NCI-H1092 (cell line): ENCODE results near the gene TTC7B.

ENCODE experiments used
- DNase-seq: peaks from one replicate; lab custom pipeline; 2025; lab: John Stamatoyannopoulos, UW

TTC7B gene

DNA sequence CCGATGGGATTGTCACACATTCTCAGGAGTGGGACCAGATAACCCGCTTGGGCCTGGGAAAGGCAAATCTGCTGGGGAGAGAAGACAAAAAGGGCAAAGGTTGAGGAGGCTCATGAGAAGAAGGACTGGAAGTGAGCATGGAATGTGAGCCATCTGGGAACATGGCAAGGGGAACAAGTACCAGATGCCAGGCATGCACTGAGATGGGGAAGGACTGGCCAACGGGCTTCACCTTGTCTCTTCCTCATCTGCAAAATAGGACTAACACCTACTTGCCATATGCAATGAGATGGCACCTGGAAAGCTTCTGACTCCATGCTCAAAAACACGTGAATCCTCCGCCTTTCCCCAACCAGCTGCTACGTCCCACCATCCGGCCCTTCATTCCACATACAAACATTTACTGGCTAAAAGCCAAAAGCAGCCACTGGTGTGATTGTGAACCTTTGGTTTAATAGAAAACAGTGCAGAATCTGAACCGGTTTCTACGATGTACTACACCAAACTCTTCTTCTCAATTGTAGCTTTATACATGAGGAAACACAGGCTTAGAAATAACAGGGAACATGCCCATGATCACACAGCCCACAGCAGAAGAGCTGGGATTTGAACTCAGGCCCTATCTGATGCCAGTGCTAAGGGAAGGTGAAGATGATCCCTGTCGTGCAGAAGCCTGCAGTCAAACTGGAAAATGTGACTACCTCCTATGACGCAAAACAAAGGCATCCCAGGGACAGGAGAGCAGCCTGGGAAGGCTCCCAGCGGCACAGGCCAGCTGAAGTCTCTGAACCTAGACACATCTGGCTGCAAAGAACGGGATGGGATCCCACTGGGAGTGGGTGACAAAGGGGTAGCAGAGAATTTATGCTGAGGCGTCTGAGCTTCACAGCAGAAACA is 112.1 kb downstream of the TTC7B start:
- no peak for DNase-seq

DNA sequence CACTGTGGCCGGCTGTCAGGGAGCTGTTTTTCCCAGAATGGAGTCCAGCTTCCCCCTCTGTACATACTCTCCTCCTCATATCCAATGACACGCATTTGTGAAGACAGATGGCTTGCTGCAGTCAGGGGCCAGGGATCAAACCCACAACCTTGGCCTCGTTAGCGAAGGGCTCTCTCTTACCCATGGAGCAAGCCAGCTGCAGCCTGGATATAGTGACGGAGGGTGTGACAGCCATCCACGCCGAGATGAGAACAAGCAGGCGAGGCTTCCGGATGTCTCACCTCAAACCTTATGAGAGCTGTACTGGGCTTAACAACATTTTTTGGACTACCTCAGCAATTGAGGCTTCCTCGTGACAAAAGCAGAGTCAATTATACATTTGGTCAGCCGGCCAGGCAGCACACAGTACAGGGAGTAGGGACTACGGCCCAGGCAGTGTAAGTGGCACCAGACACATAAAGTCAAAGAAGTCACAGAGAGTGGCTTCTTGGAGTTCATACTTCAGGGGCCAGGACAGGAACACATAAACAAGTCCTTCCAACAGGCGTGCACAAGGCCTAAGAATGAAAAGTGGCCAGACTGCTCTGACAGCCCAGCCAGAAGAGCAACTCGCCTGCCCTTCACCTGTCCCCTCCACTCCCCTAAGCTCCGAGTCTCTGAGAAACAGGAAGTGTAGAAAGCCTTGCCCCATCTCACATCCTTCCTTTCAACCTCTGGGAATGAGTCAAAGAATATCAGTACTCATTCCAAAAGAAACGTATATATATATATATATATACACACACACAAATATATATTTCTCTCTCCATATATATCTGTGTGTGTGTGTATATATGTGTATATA is 115.1 kb downstream of the TTC7B start:
- DNase-seq, result no peak

DNA sequence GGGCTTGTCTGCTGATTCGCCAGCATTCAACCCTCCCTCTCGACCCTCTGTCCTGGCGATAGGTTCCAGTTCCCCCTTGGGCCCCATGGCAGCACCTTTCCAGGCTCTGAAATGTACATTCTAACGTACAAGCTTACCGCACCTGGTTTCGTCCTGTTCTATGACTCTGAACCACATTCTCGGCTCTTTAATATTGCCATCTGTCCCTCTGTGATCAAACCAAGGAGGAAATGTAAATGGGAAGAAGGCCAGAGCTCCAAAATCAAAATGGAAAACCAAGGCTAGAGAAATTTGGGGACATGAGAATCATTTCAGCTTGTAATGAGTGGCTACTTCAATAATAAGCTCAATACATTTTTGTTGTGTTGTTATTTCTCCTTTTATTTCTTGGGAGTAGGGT is 117.2 kb downstream of the TTC7B start:
- DNase-seq, result no peak

DNA sequence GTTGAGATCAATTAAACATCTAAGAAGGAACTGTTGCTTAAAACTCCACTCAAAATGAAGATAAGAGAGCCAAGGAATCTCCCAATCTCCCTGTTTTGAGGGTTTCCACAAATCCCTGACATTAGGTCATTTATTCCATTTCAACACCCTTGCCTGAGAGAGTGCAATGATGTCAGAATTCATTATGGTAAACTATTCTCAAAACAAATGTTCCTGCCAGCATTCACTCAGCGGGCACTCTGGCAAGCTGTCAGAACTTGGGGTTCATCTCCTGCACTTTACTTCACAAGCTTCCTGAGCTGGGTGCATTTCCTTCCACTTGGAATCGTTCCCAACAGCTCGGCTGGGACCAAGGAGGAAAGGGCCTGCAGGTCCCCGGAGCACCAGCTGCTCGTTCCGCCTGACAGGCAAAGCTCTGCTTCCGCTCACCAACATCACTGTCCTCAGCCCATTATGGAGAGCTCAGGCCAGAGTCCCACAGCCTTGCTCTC is 117.8 kb downstream of the TTC7B start:
- peak; percentile 75 for DNase-seq

DNA sequence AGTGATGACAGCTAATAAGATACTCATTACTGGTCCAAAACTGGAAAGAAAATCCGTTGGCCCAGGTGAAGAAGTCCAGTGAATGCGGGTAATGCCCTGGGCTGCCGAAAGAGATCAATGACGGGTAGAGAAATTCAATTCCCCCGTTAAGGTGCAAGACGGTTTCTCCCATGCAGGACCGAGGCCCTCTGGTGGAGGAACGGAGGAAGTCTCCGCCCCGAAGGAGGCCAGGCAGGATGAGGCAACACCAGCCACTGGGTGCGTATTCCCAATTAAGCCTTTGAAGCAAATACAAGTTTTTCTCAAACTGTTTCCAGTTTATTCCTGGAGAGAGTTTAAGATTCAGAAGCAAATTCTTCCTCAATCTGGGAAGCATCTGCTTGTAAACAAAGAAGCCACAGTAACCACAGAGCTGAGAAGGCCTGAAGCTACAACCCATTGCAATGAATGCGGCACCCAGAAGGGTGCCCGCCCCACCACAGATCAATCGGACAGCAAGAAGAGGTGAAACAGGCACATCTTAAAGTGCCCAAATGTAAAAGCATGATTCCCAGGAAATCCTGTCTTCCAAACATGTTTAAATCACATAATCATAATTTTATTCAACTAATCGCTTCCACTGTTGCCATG is 118.5 kb downstream of the TTC7B start:
- DNase-seq, result peak; percentile 84

DNA sequence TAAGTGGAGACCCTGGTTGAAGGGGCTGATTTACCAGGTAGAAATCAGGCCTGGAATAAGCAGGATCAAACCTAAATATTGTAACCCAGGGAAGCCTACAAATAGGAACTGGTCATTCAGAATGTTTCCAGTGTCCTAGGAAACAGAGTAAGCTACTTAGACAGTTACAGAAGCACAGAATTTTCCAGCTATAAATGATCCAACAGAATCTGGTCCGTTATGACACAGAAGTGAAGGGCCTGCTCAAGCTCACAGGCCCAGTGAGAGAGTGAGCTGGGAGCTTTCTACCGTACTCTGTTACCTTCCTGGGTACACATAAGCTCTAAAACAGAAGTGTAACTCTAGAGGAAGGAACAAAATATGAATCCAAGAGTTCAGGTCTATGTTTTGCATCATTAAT is 119.1 kb downstream of the TTC7B start:
- DNase-seq, result no peak

DNA sequence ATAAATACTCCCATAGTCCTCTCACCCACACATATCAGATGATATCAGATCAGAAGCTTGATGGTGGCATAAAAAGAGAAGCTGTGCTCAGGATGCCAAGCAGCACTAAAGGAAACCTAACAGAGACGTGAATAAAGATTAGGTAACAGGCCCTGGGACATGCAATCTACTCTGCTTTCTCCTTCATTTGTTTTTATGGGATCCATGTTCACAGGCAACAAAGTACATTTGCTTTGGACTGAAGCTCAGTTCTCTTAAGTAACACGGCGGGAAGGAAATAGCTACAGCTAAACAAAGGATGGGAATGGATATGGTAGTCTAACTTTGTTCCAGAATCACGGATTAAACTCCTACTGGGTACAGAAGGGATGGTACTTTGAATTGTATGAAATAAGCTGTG is 119.5 kb downstream of the TTC7B start:
- DNase-seq, result no peak

DNA sequence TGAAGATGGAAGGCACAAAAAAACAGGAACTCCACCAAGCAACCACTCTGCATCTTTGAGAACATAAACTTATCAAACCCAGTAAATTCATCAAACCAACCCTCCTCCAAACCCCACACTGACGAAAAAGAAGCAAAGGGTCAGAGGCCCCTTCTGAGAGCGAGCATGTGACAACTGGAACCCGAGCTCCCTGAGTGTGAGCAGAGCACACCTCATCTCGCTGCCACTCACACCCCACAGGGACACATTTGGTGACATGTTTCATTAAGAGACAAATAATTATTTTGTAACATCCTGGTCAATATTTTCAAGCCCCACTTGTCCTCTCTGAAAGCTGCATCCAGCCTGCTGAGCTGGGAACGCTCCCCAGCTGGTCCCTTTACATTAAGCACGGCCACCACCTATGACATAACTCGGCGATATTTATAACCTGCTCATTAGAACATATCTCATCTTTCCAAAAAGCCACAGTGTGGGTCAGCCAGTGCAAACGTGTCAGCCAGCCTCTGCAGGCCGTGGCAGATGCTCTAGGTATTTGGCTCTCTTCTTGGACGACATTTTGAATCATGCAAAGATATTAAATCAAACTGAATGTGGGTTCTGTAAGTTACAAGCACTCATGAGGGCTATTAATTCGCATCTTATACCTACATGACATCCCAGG is 120.1 kb downstream of the TTC7B start:
- no peak for DNase-seq

DNA sequence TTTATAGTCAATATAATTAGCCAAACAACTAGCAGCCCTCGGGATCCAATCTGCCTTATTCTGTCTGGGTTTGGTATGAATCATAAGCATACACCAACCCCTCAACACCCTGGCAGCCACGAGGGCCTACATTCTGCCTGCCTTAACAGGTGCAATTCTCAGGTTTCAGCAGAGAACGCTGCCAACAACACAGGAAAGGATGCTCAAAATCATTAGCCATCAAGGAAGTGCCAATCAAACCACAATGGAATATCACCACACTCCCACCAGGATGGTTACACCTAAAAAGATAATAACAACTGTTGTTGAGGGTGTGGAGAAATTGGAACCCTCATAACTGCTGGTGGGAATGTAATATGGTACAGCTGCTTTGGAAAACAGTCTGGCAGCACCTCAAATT is 122.8 kb downstream of the TTC7B start:
- peak; percentile 25 for DNase-seq

DNA sequence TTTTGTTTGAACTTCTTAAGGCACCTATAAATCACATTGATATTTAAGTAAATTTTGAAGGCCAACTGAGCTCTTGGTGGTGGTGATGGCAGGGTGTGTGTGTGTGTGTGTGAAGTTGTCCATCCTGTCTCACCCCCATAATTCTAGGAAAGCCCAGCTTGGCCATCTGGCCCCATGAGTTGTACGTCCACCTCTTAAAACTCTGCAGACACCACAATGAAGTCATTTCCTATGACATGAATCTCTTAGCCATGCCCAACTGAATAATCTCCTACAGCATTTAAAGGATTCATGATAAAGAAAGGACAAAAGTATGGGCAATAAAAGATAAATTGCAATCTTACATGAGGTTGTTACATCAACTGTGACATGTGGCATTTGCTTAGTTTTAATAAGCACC is 123.4 kb downstream of the TTC7B start:
- no peak for DNase-seq

DNA sequence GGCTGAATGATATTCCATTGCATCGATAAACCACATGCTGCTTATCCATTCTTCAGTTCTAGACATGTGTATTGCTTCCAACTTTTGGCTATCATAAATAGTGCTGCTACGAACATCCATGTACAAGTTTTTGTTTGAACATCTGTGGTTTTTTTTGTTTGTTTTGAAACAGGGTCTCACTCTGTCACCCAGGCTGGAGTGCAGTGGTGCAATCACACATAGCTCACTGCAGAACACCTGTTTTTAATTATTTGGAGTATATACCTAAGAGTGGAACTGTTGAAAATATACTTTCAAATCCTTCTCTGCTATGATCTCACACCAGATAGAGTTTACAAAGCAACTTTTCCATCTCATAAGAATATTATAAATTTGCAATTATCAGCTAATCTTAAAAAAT is 124.2 kb downstream of the TTC7B start:
- DNase-seq, result no peak

DNA sequence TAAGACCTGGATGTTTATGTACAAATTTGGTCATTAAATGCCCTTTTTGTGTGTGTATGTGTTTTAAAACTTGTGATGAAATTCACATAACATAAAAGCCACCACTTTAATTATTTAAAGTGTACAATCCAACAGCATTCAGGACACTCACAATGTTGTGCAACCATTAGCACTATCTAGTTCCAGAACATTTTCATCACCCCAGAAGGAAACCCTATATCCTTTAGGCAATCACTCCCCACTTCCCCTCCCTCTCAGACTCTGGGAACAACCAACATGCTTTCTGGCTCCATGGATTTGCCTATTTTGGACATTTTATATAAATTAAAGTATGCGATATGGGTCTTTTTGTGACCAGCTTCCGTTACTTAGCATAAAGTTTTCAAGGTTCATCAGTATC is 124.6 kb downstream of the TTC7B start:
- no peak for DNase-seq

DNA sequence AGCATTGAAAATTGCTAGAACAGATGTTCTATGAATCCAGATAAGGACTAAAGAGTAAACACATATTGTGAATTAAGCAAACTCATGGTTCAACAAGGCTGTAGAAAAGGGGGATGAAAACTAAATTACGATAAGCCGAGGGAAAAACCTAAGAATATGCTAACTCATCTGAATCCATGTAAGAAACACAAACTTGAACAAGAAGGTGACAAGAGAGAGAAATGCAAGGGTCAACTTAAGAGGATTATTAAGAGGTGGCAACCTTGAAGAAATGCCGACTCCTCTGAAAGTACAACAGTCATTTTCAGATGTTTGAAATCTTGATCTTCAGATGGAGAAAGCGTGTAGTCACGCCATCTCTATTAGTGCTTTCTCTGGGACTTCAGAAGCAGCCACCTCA is 128.6 kb downstream of the TTC7B start:
- DNase-seq, result no peak

DNA sequence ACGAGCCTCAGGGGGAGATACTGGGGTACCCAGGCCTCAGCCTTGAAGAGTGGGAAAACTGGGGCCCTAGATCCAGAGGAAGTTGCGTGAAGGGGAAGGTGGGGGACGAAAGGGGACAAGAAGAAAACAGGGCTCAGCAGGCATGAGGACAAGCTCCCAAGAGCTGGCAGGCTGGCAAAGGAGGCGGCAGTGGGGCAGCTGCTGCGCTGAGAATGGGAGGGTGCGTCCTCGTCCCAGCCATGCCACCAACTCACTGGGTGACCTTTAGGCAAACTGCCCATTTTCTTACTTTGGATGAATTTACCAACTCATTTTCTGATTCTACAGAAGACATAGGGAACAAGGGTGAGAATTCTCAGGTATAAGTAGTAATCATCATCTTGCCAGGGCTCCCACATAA is 133.6 kb downstream of the TTC7B start:
- no peak for DNase-seq

DNA sequence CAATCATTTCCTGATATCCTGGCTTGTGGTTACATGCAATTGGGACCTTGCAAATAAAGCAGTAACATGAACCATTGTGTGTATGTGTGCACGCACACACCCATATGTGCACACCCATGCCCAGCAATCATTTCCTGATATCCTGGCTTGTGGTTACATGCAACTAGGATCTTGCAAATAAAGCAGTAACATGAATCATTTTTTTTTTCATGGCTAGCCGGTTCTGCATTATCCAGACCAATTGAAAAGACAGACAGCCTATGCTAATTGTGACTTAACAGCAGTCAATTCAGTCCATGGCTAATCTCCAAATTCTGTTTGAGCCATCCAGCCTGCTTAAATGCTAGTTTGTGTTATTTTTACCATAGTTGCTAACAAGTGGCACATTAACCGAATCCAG is 134.3 kb downstream of the TTC7B start:
- no peak for DNase-seq

DNA sequence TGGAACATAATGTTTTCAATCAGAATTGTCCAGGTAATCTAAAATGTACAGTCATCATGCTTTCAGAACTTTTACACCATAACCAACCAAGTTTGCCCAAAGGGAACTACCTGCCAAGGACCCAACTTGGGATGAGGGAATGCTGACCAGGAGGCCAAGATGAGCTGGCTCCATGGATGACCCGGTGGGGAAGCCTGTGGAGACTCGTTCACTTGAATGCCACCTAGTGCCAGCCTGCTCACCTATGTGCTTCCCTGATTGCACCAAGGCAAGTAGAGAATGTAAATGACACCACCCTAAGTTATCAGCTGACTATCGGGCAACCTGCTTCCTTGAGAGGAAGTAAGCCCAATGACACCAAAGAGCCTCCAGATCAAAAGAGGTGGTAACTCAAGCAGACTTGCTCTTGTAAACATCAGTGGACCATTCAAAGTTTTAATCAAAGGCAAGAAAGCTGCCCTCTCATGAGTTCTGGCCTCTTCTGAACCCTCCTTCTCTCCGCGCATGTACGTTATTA is 137.3 kb downstream of the TTC7B start:
- DNase-seq, result no peak

DNA sequence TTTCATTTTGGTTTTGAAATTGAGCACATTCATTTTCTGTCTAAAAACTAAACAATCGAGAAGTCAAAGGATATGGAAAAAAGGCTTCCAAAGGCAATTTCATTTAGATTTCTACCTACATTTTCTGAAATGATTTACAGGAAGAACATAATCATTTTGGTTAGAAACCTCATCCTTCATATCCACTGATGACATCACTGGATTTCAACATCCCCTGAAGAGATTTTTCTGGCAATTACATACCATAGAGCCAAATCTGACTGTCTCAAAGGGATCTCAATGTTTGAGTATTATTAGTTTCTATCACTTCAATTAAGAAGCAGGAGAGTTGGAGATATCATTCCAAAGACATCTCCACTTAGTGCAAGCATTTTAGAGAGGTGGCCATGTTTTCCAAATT is 137.8 kb downstream of the TTC7B start:
- no peak for DNase-seq

DNA sequence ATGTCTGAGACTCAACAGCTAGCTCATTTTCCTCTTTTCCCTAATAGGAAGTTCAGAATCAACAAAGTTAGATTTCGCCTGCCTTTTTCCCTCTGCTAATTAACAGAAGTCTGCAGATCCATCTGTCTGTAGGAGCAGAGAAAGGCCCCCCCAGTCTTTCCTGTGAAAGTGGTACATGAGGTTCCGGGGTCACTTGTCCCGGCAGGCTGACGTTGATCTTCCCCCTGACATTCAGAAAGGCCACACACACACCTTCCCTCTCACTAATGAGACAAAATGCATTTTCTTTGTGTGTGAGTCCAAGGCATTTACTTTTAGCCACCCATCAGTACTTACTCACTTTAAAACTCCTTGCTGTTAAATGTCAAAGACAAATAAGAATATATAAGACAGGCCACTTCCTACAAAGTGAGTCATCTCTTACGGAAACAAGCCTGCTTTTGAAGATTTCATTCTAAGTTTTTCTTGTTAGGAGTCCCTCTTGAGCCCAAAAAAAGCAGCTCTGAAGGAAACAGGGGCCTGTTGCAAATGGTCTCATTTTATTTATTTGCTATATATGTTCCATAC is 138.7 kb downstream of the TTC7B start:
- no peak for DNase-seq

DNA sequence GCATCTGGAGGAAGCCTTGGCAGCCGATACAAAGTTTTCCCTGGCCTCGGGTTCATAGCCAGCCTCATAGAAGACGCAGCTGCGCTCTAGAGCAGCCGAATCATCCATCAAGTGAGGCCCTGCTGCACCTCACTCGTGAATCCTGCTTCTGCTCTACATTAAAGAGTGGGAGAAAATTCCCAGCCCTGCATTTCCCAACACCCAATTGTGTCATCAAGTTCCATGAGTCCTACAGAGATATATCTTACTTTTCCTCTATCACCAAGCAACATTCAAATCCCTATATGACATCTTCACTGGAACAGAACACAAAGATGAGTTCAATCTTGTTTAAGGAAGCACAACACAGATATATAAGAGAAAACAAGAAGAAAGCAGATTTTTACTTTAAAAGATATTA is 139.3 kb downstream of the TTC7B start:
- DNase-seq, result no peak

DNA sequence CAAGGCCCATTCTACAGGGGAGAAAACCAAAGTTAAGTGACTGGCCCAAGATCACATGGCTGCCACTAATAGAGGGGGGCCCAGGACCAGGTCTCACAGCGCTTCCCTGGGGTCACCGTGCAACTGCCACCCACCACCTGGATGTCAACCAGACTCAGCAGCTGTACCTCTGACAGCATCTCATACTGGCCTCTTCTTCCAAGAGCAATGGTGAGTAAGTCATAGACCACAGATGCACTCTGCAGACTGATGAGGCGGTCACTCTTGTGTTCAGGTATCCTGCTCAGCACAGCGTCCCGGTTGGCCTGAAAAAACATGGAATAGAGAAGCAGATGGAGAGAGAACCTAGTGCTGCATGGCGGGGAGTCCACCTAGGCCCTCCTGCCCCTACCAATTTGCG is 139.9 kb downstream of the TTC7B start:
- DNase-seq, result no peak

DNA sequence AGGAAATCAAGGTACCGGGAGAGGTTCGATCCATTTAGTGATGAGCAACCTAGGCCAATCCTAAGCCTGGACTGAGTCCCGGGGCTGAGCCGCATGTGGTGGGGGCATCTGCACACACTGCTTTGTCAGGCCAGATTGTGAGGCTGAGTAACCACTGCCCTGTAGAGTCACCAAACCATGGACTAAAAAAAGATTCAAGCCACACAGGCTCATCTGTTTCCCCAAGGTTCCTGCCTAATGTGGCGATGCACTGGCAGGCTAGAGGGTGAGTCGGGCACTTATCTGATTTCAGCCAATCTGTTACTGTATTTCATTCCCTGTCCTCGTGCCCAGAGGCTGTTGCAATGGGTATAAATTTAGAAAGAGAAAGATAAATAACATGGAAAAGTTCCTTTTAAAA is 140.8 kb downstream of the TTC7B start:
- no peak for DNase-seq

DNA sequence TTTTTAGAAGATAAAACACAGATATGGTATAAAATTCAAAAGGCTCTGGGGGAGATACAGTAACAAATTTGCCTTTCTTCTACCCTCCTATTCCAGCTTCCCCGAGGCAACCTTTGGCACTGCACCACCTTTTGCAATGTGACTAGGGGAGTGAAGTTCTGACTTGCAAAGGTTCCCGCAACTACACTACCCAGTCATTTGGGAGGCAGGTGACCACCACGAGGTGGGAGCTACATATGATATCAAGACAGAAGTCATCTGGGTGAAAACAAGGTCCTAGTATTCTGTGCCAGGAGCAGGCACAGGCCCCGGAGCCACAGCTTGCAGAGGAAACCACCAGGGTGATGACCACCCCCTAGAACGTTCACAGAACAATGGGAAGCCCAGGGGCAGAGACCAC is 141.5 kb downstream of the TTC7B start:
- DNase-seq, result no peak
